Activated T-cell treated with anti-CD3 and anti-CD28 coated beads, Interleukin-2, amount 50 U/mL, for 72 hours (primary cell): ENCODE results near the gene PGP. TPM values are rescaled to one million over a fixed set of nuclear protein-coding genes. Genes with fewer than 3 reads are reported as not detected.
"Not testable (repeated sequence)": the region's sequence is repeated elsewhere in the genome, so short reads cannot be mapped to it uniquely, and the experiment has no call there.

Experiments used
- ATAC-seq, 2 donors: fragments of 150-1000 bp; cut with Tn5 transposase; replicated peaks in 1 of 2; 2 replicates each; pipeline ENCODE4 v1.10.0; 2021; ENCODE audit warnings: moderate library complexity in 2 of 2, mild to moderate bottlenecking in 1 of 2
- DNase-seq, 2 donors: peaks; one replicate each; pipeline ENCODE4 v3.0.0; 2021 to 2022; ENCODE audit warnings: mixed read lengths in 1 of 2
- H3K27ac Mint-ChIP-seq: one replicate; pipeline ENCODE4 v1.8.0; 2022; ENCODE audit warnings: mild to moderate bottlenecking, moderate library complexity, mixed read lengths
- H3K27me3 Mint-ChIP-seq: one replicate; pipeline ENCODE4 v1.8.0; 2022; ENCODE audit warnings: low read depth, mixed read lengths
- H3K36me3 Mint-ChIP-seq, 2 donors: one replicate each; pipeline ENCODE4 v1.8.0; 2022; ENCODE audit warnings: mixed read lengths in 2 of 2, mild to moderate bottlenecking in 1 of 2; ENCODE audit not compliant: insufficient read depth in 2 of 2
- H3K4me1 Mint-ChIP-seq: one replicate; pipeline ENCODE4 v1.8.0; 2022; ENCODE audit warnings: low read depth, mixed read lengths
- H3K4me3 Mint-ChIP-seq, 2 donors: one replicate each; pipeline ENCODE4 v1.8.0; 2022; ENCODE audit warnings: mild to moderate bottlenecking in 2 of 2, mixed read lengths in 2 of 2, moderate library complexity in 2 of 2
- H3K9me3 Mint-ChIP-seq, 2 donors: one replicate each; pipeline ENCODE4 v1.8.0; 2022; ENCODE audit warnings: mixed read lengths in 2 of 2
- total RNA-seq, 2 donors: library from RNA; stranded (reverse); gene quantifications; one replicate each; pipeline ENCODE4 v1.2.3, GENCODE V29; 2022

PGP gene
- total RNA-seq, 2 donors from 2014 or later = 12.1 to 12.6 TPM

DNA sequence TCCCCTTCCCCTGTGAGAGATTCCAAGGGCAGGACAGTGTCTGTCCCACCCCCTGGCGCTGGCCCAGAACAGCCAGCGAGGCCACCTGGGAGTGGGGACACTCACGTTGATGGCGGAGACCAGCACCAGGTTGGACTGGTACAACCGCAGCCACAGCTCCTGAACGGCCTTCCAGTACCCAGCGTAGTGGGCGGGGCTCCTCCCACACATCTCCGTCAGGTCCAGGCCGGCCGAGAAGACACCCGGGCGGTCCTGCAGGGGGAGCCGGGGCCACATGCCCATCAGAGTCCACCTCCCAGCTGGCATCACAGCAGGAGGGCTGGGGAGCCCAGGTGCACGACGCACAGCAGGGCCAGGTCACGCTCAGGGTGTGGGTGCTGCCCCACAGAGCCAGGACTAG lies 29.7 kb upstream of the PGP start:
- Mint-ChIP-seq H3K4me1 (no peaks in the 10 kb centered on the region), H3K27me3 (no peaks in the 10 kb centered on the region), H3K36me3 (peaks cover 0 to 3% of the 10 kb centered on the region in 2 donors), H3K9me3 (no peaks in the 10 kb centered on the region), H3K27ac (no peak overlapping the region), H3K4me3 (no peak overlapping the region)
- DNase-seq (no peak), ATAC-seq (peak in 1 of 2 donors; percentile 10)

DNA sequence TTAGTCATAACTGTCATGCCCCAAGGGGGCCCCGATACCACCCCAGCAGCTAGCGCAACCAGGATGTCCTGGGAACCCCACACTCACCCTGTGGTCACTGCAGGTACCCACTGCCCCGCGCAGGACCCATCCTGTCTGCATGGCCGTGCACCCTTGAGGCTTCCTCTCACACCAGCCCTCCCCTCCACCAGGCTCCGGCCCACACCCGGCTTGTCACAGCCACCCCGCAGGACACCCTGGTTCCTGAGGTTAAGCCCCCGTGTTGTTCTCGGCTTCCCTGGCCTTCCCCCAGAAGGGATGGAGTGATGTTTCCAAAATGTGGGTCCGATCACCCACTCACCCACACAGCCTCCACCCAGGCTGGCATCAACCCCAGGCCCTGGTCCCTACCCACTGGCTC lies 29.1 kb upstream of the PGP start:
- Mint-ChIP-seq H3K4me3 (no peak overlapping the region), H3K4me1 (no peaks in the 10 kb centered on the region), H3K9me3 (no peaks in the 10 kb centered on the region), H3K27ac (no peak overlapping the region), H3K27me3 (no peaks in the 10 kb centered on the region), H3K36me3 (peaks cover 0 to 1% of the 10 kb centered on the region in 2 donors)
- no peak for ATAC-seq
- DNase-seq = no peak

DNA sequence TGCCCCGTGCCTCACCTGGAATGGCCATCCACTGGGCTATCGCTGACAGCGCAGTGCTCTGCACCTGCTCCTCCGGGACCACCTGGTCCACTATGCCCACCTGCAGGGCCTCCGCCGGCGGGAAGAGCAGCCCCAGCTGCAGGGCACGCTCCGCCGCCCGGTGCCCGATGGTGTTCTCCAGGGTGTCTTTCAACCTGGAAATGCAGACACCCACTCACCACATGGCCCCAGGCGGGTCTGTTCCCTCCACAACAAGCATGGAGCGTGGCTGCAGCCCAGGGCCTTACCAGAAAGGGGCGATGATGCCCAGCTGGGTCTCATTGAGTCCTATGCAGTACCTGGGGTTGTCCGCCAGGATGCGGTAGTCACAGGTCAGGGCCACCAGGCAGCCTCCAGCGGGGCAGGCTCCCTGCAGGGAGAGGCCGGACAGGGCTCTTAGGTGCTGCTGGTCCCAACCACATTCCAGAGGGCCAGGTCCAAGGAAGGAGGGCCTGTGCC lies 28.4 kb upstream of the PGP start:
- DNase-seq (no peak), ATAC-seq (no peak)
- Mint-ChIP-seq H3K27ac (no peak overlapping the region), H3K4me1 (no peaks in the 10 kb centered on the region), H3K4me3 (no peak overlapping the region), H3K27me3 (no peaks in the 10 kb centered on the region), H3K36me3 (peaks cover 0 to 1% of the 10 kb centered on the region in 2 donors), H3K9me3 (no peaks in the 10 kb centered on the region)

GRCh38 chr16:2242598-2242997 lies 28.0 kb upstream of the PGP start:
- no peaks in the 10 kb centered on the region for H3K27me3 Mint-ChIP-seq
- no peak overlapping the region for H3K4me3 Mint-ChIP-seq
- H3K4me1 Mint-ChIP-seq = no peaks in the 10 kb centered on the region
- no peaks in the 10 kb centered on the region for H3K9me3 Mint-ChIP-seq
- peak overlapping the region; percentile 24 for H3K27ac Mint-ChIP-seq
- H3K36me3 Mint-ChIP-seq = peaks cover 0 to 1% of the 10 kb centered on the region in 2 donors
- ATAC-seq = no peak
- DNase-seq = no peak

DNA sequence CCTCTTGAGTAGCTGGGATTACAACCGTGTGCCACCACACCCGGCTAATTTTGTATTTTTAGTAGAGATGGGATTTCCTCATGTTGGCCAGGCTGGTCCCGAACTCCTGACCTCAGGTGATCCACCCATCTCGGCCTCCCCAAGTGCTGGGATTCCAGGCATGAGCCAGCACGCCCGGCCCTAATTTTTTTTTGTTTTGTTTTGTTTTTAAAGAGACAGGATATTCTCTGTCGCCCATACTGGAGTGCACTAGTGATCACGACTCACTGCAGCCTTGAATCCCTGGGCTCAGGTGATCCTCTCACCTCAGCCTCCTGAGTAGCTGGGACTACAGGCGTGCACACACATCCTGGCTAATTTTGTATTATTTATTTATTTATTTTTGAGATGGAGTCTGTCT lies 25.7 kb upstream of the PGP start:
- not testable (repeated sequence) for ATAC-seq, H3K4me1 Mint-ChIP-seq, H3K9me3 Mint-ChIP-seq, H3K27ac Mint-ChIP-seq, H3K36me3 Mint-ChIP-seq, H3K4me3 Mint-ChIP-seq, DNase-seq, H3K27me3 Mint-ChIP-seq

GRCh38 chr16:2238838-2239675 lies 24.4 kb upstream of the PGP start:
- Mint-ChIP-seq H3K27me3 (no peaks in the 10 kb centered on the region), H3K4me1 (no peaks in the 10 kb centered on the region), H3K27ac (no peak overlapping the region), H3K9me3 (no peaks in the 10 kb centered on the region), H3K36me3 (peaks cover 1 to 2% of the 10 kb centered on the region in 2 donors), H3K4me3 (no peak overlapping the region)
- DNase-seq (no peak), ATAC-seq (peak in 1 of 2 donors; percentile 4)

DNA sequence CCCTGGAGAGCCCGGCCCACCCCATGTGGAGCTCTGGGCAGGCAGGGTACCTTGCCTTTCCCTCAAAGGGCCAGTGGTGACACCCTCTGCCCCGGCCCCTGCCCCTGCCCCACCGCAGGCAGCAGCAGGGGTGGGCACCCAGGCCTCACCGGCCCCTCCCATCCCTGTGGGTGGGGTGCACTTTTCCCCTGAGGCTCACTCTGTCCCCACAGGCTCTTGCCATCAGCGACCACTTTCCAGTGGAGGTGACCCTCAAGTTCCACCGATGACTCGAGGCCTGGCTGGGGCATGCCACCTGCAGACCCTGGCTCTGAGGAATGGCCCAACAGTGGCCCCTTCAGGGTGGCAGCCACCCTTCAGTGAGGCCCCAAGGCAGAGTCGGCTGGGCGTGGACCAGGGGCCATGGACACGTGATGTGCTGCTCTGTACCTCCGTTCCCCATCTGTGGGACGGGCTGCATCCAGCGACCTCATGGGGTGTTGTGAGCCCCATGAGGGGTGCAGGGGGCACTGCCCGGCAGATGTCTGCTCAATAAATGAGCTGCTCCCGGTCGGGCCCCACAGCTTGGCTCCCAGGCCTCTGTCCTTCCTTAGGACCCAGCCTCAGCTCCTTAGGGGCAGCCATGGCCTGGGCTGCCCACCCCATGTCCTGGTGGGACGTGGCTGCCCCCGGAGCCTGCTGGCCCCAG lies 23.7 kb upstream of the PGP start:
- ATAC-seq (peak; percentile 3 to 4), DNase-seq (no peak)
- Mint-ChIP-seq H3K27ac (no peak overlapping the region), H3K9me3 (no peaks in the 10 kb centered on the region), H3K4me1 (no peaks in the 10 kb centered on the region), H3K36me3 (peaks cover 2 to 4% of the 10 kb centered on the region in 2 donors), H3K4me3 (no peak overlapping the region), H3K27me3 (no peaks in the 10 kb centered on the region)

DNA sequence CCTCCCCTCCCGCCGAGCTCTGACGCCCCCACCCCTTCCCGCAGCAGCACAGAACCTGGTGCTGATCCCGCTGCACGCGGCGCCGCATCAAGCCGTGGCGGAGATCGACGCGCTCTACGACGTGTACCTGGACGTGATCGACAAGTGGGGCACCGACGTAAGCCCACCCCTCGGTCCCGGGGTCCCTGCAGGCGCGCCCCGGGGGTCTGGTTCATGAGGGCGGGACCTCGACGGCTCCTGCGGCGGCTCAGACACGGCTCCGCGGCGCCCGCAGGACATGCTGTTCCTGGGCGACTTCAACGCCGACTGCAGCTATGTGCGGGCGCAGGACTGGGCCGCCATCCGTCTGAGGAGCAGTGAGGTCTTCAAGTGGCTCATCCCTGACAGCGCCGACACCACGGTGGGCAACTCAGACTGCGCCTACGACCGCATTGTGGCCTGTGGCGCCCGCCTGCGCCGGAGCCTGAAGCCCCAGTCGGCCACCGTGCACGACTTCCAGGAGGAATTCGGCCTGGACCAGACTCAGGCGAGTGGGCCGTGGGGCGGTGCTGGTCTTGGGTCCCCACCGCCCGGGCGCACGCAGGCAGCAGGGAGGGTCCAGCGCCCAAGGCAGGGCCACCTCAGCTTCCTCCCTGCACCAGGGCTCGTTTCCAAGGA lies 23.0 kb upstream of the PGP start:
- H3K27me3 Mint-ChIP-seq = no peaks in the 10 kb centered on the region
- H3K9me3 Mint-ChIP-seq = no peaks in the 10 kb centered on the region
- no peak overlapping the region for H3K4me3 Mint-ChIP-seq
- no peak overlapping the region for H3K27ac Mint-ChIP-seq
- DNase-seq (no peak), ATAC-seq (no peak)
- H3K4me1 Mint-ChIP-seq = no peaks in the 10 kb centered on the region
- H3K36me3 Mint-ChIP-seq = peaks cover 2 to 4% of the 10 kb centered on the region in 2 donors

- H3K9me3 Mint-ChIP-seq = no peaks in the 10 kb centered on the region
These were observed 22.5 kb upstream of the PGP start for GRCh38 chr16:2237102-2237482.

DNA sequence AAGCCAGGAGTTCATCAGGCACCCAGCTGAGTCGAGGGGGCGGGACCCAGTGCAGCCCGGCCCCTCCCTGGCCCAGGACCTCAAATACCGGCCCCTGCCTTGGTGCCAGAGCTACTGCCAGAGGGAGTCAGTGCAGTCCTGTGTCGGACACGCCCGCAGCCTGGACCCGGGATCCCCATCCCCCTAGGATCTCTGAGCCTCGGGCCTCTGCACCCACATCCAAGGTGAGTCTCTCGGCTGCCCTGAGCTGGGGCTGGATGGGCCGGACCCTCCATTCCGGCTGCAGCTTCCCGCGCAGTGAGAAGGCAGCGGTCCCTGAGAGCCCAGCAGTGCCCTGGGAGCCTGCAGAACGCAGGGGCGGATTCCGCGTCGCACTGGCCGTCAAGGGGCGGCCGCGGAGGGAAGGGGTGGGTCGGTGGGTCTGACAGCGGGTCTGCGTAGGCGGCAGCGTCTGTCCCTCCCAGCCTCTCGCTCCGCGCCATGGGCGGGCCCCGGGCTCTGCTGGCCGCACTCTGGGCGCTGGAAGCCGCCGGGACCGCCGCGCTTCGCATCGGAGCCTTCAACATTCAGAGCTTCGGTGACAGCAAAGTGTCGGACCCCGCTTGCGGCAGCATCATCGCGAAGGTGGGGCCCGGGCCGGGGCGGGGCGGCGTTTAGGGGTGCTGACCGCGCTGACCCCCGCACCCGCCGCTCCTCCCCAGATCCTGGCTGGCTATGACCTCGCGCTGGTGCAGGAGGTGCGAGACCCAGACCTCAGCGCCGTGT lies 21.9 kb upstream of the PGP start, which contains the start of gene DNASE1L2:
TSS of gene DNASE1L2 (plus strand) at position 108 of the 765 bp plus-strand sequence. CDS start at position 481, 373 bp downstream.
- H3K4me1 Mint-ChIP-seq = no peaks in the 10 kb centered on the region
- H3K27ac Mint-ChIP-seq = no peak within 1 kb of the TSS
- no peaks in the 10 kb centered on the region for H3K9me3 Mint-ChIP-seq
- DNase-seq (no peak), ATAC-seq (peak in 1 of 2 donors; percentile 5)
- H3K27me3 Mint-ChIP-seq = no peaks in the 10 kb centered on the region
- peaks cover 2 to 4% of the 10 kb centered on the region in 2 donors for H3K36me3 Mint-ChIP-seq
- no peak within 1 kb of the TSS for H3K4me3 Mint-ChIP-seq

More at GRCh38 chr16:2237102-2237482, 22.5 kb upstream of the PGP start:
- ATAC-seq = no peak
- Mint-ChIP-seq H3K27ac (no peak overlapping the region), H3K36me3 (peaks cover 2 to 4% of the 10 kb centered on the region in 2 donors), H3K4me3 (no peak overlapping the region), H3K4me1 (no peaks in the 10 kb centered on the region), H3K27me3 (no peaks in the 10 kb centered on the region)
- no peak for DNase-seq

DNA sequence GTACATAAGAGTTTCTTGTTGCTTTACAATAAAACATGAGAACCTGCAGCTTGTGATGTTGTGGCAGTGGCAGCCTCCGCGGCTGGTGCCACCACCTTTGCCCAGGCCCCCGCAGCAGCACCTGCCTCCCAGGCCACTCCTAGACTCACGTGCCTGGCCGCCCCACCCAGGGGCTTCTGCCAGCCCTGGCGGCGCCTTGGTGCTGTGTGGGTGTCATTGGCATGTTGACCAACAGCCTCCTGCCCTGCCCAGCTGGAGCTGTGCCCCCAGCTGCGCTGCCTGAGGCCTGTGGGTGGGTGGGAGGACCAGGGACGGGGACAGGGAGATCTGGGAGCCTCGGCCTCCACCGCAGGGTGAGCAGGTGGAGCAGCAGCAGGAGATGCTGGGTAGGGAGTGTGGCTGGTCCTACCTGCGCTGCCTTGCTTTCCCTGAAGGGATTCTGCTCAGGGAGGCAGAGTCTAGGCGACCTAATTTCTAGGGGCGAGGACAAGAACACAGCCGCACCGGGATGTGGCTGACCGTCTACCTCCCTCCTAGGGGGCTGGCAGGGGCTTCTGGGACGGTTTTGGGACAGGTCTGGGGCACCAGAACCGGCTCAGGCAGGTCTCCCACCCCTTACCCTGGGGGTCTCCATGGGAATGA lies 21.2 kb upstream of the PGP start:
- Mint-ChIP-seq H3K9me3 (no peaks in the 10 kb centered on the region), H3K36me3 (peaks cover 2 to 4% of the 10 kb centered on the region in 2 donors), H3K4me3 (no peak overlapping the region), H3K27me3 (no peaks in the 10 kb centered on the region), H3K4me1 (no peaks in the 10 kb centered on the region), H3K27ac (no peak overlapping the region)
- ATAC-seq (peak in 1 of 2 donors; percentile 18), DNase-seq (no peak)

GRCh38 chr16:2235234-2235651 lies 20.6 kb upstream of the PGP start:
- no peak overlapping the region for H3K27ac Mint-ChIP-seq
- H3K9me3 Mint-ChIP-seq = no peaks in the 10 kb centered on the region
- H3K4me1 Mint-ChIP-seq = no peaks in the 10 kb centered on the region
- no peak for DNase-seq
- no peak overlapping the region for H3K4me3 Mint-ChIP-seq
- H3K36me3 Mint-ChIP-seq = peaks cover 2 to 4% of the 10 kb centered on the region in 2 donors
- no peaks in the 10 kb centered on the region for H3K27me3 Mint-ChIP-seq
- ATAC-seq = peak in 1 of 2 donors; percentile 2
